Activated CD4-positive, alpha-beta T cell treated with anti-CD3 and anti-CD28 coated beads for 36 hours (primary cell): ENCODE measurements around the gene MFGE8. TPM values are rescaled to one million over a fixed set of nuclear protein-coding genes. Genes with fewer than 3 reads are reported as not detected.

Source experiments
- total RNA-seq, 2 experiments: library from RNA; stranded (reverse); gene quantifications; one replicate each; pipeline ENCODE4 v1.2.3, GENCODE V29; 2021

The MFGE8 gene
- total RNA-seq, 2 experiments from 2014 or later = 17.0 to 18.6 TPM

Other genes with a start within 250 kb of the MFGE8 start
- not detected for gene ACAN, start 109.9 kb downstream of the MFGE8 start, total RNA-seq
- 10 to 100 TPM; 53.9 to 64.1 TPM for gene HAPLN3, start 17.8 kb downstream of the MFGE8 start, total RNA-seq
- gene ABHD2, start 175.1 kb upstream of the MFGE8 start, total RNA-seq = 10 to 100 TPM; 41.5 to 52.1 TPM